ENCODE results near the gene USH2A. TPM values are rescaled to one million over a fixed set of nuclear protein-coding genes. Genes with fewer than 3 reads are reported as not detected.
A peak's percentile ranks its signal among the peaks of the same experiment; 100 is the strongest.

USH2A gene
- polyA plus RNA-seq, 2 of the 4 experiments (the other 2 are of a cell fraction): not detected

DNA sequence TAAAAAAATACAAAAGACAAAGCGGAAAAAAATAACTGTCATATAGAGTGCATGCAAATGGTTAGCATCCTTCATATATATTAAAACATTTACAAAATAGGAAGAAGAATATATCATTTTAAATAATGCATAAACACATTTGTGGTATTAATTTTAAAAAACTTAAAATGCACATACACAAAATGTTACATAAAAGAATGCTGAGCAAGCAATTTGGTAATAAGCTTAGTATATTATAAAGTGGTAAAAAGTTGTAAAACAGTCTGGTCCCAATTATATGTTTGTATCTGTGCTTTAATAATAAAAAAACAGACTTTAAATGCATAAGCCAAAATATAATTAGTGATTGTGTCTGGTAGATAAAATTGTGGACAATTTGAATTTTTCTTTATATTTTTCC, 394.6 kb downstream of the USH2A start:
- DNase-seq (ENCODE audit: low read depth in 1 of 2, low spot score in 1 of 2): no peak
- no peak overlapping the region for H3K4me2 ChIP-seq
- WGBS (ENCODE audit: missing lambda C conversion rate): 85% methylated on average over 1 of the region's 1 CpG
- no peak overlapping the region for H3K4me3 ChIP-seq
- ChIA-PET CTCF (no interaction called here), POLR2A (no interaction called here)
- no peak for ATAC-seq
- FAIRE-seq: no peak
- H3K27ac ChIP-seq: no peak overlapping the region
- TF ChIP-seq RFX5 (IDR thresholded peaks at IDR 0.05) (no peak), MAFK (IDR thresholded peaks at IDR 0.05; ENCODE audit: partially characterized antibody) (peak; percentile 91)
- no peaks in the 10 kb centered on the region for H3K9me3 ChIP-seq
- H3K4me1 ChIP-seq: no peaks in the 10 kb centered on the region

DNA sequence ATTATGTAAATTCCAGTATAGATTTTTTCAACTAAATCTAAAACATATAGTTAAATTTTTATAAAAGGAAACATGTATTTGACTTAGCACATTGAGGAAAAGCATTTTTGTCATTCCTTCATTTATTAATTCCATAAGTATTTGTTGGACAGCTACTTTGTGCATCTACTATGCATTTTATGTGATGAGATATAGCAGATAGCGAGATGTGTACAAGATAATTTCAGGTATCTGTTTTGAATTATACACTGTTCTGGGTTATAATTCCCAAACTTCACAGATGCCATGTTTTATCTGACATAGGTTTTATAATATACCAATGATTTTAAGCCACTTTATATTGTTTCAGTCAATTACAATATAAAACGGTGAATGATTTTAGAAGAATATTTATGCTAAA, 398.7 kb downstream of the USH2A start:
- DNase-seq (ENCODE audit: low read depth in 1 of 2, low spot score in 1 of 2) (no peak), FAIRE-seq (no peak), ATAC-seq (no peak)
- WGBS (ENCODE audit: missing lambda C conversion rate): 4% methylated on average over 2 of the region's 2 CpGs
- H3K4me2 ChIP-seq: no peak overlapping the region
- no peak overlapping the region for H3K27ac ChIP-seq
- H3K4me3 ChIP-seq: no peak overlapping the region
- no peaks in the 10 kb centered on the region for H3K9me3 ChIP-seq
- CTCF ChIA-PET: no interaction called here
- POLR2A ChIA-PET: interaction anchor here (0.6 kb wide), 1 partner anchor 30 kb away, joined by 3 read pairs; no protein-coding TSS in a partner anchor
- no peaks in the 10 kb centered on the region for H3K4me1 ChIP-seq
- TF ChIP-seq SMC3 (IDR thresholded peaks at IDR 0.05): no peak
- TF ChIP-seq CBX8 (IDR thresholded peaks at IDR 0.05): no peak

DNA sequence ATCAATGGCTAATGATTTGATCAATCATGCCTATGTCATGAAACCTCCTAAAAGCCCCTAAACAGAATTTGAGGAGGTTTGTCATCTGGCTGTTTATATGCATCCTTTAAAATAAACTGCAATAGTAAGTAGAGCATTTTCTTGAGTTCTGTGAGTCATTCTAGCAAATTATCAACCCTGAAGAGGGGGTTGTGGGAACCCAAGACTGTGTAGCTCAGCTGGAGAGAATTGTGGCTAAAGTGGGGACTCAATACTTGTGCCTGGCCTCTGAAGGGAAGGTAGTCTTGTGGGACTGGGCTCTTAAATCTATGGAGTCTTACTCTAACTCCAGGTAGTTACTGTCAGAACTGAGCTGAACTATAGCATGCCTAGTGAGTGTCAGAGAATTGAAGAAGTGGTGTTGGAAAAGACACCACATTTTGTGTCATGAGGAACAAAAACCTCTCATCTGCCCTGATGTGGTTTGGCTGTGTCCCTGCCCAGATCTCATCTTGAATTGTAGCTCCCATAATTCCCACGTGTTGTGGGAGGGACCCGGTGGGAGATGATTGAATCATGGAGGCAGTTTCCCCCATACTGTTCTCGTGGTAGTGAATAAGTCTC, 402.4 kb downstream of the USH2A start:
- no peak for DNase-seq (ENCODE audit: low read depth in 1 of 2, low spot score in 1 of 2)
- no peak overlapping the region for H3K4me2 ChIP-seq
- 0% methylated on average over 3 of the region's 3 CpGs for WGBS (ENCODE audit: missing lambda C conversion rate)
- no peak overlapping the region for H3K4me3 ChIP-seq
- no peak for ATAC-seq
- H3K9me3 ChIP-seq: no peaks in the 10 kb centered on the region
- TF ChIP-seq, protein P1, sequence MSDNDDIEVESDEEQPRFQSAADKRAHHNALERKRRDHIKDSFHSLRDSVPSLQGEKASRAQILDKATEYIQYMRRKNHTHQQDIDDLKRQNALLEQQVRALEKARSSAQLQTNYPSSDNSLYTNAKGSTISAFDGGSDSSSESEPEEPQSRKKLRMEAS (IDR thresholded peaks at IDR 0.05): no peak
- TF ChIP-seq SREBF2 (IDR thresholded peaks at IDR 0.05): no peak
- TF ChIP-seq MAFK (IDR thresholded peaks at IDR 0.05; ENCODE audit: partially characterized antibody): no peak
- no peak for TF ChIP-seq RARB (CRISPR knock-in tag; IDR thresholded peaks at IDR 0.05)
- no peak for TF ChIP-seq RNF2 (IDR thresholded peaks at IDR 0.05; ENCODE audit: borderline replicate concordance, low read depth)
- TF ChIP-seq FOXS1 (CRISPR knock-in tag; IDR thresholded peaks at IDR 0.05): no peak
- POLR2A ChIA-PET: no interaction called here
- H3K4me1 ChIP-seq: no peaks in the 10 kb centered on the region
- H3K27ac ChIP-seq: no peak overlapping the region
- CTCF ChIA-PET: no interaction called here
- FAIRE-seq: no peak

DNA sequence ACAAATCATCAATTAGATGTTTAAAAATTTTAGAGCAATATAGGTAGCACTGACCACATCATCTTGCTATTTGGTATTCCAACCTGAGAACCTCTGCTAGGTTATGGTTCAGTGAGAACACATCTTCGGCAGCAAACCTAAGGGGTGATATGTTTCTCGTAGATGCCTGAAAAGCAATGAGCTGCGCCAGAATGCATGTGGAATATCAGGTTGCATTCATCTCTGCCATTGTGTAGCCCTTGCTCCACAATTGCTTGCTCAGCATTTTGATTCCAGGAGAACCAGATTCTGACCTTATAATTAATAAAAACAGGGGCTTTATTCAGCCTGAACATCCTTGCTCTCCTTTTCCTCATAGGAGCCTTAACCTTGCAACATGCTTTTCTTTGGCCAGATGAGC, 408.1 kb downstream of the USH2A start:
- FAIRE-seq (no peak), ATAC-seq (no peak), DNase-seq (ENCODE audit: low read depth in 1 of 2, low spot score in 1 of 2) (no peak)
- POLR2A ChIA-PET: no interaction called here
- 40% methylated on average over 3 of the region's 3 CpGs for WGBS (ENCODE audit: missing lambda C conversion rate)
- Histone ChIP-seq H3K4me2 (no peak overlapping the region), H3K4me1 (no peaks in the 10 kb centered on the region), H3K4me3 (no peak overlapping the region), H3K9me3 (no peaks in the 10 kb centered on the region), H3K27ac (no peak overlapping the region)
- CTCF ChIA-PET: no interaction called here
- TF ChIP-seq MAFK (IDR thresholded peaks at IDR 0.05; ENCODE audit: partially characterized antibody): peak; percentile 77
- TF ChIP-seq RAD21 (conservative IDR thresholded peaks at IDR 0.05 in 1 of 2, IDR thresholded peaks at IDR 0.05 in 1 of 2): no peak

DNA sequence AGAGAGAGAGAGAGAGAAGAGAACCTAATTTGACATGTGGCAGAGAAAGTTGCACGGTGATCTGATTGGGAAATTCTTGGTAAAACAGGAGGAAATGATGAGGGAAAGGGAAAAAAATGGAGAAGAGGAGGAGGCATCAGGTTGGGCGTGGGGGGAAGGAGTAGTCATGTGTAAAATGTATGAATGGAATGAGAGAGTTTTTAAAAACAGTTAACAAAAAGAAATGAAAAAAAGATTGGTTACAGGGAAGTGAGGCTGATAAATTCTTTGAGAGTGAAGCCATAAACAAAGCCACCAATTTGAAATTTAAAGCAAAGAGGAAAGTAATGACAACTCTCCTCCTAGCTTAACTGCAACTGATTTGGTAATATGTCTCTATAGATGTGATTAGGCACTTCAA, 409.2 kb downstream of the USH2A start:
- WGBS (ENCODE audit: missing lambda C conversion rate): 2% methylated on average over 2 of the region's 2 CpGs
- no peak overlapping the region for H3K4me3 ChIP-seq
- DNase-seq (ENCODE audit: low read depth in 1 of 2, low spot score in 1 of 2) (no peak), ATAC-seq (no peak), FAIRE-seq (no peak)
- ChIA-PET POLR2A (no interaction called here), CTCF (no interaction called here)
- H3K27ac ChIP-seq: no peak overlapping the region
- no peak overlapping the region for H3K4me2 ChIP-seq
- H3K9me3 ChIP-seq: no peaks in the 10 kb centered on the region
- no peaks in the 10 kb centered on the region for H3K4me1 ChIP-seq
- TF ChIP-seq RCOR1 (IDR thresholded peaks at IDR 0.05; ENCODE audit: low read depth, low read length) (no peak), EHF (CRISPR knock-in tag; IDR thresholded peaks at IDR 0.05) (no peak), CHD4 (IDR thresholded peaks at IDR 0.05; ENCODE audit: borderline replicate concordance) (no peak), PHF8 (IDR thresholded peaks at IDR 0.05; ENCODE audit: borderline replicate concordance, low read depth) (no peak), HOXA7 (CRISPR knock-in tag; IDR thresholded peaks at IDR 0.05) (no peak), SREBF2 (IDR thresholded peaks at IDR 0.05) (no peak), JUNB (IDR thresholded peaks at IDR 0.05) (no peak), NR3C1 (IDR thresholded peaks at IDR 0.05) (no peak), SMC3 (IDR thresholded peaks at IDR 0.05) (no peak), NFE2L2 (conservative IDR thresholded peaks at IDR 0.05; ENCODE audit: low read length) (no peak), CBX8 (IDR thresholded peaks at IDR 0.05) (no peak)
- TF ChIP-seq, protein P2, sequence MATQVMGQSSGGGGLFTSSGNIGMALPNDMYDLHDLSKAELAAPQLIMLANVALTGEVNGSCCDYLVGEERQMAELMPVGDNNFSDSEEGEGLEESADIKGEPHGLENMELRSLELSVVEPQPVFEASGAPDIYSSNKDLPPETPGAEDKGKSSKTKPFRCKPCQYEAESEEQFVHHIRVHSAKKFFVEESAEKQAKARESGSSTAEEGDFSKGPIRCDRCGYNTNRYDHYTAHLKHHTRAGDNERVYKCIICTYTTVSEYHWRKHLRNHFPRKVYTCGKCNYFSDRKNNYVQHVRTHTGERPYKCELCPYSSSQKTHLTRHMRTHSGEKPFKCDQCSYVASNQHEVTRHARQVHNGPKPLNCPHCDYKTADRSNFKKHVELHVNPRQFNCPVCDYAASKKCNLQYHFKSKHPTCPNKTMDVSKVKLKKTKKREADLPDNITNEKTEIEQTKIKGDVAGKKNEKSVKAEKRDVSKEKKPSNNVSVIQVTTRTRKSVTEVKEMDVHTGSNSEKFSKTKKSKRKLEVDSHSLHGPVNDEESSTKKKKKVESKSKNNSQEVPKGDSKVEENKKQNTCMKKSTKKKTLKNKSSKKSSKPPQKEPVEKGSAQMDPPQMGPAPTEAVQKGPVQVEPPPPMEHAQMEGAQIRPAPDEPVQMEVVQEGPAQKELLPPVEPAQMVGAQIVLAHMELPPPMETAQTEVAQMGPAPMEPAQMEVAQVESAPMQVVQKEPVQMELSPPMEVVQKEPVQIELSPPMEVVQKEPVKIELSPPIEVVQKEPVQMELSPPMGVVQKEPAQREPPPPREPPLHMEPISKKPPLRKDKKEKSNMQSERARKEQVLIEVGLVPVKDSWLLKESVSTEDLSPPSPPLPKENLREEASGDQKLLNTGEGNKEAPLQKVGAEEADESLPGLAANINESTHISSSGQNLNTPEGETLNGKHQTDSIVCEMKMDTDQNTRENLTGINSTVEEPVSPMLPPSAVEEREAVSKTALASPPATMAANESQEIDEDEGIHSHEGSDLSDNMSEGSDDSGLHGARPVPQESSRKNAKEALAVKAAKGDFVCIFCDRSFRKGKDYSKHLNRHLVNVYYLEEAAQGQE (IDR thresholded peaks at IDR 0.05): no peak
- TF ChIP-seq, protein P3, sequence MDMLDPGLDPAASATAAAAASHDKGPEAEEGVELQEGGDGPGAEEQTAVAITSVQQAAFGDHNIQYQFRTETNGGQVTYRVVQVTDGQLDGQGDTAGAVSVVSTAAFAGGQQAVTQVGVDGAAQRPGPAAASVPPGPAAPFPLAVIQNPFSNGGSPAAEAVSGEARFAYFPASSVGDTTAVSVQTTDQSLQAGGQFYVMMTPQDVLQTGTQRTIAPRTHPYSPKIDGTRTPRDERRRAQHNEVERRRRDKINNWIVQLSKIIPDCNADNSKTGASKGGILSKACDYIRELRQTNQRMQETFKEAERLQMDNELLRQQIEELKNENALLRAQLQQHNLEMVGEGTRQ (IDR thresholded peaks at IDR 0.05): no peak
- TF ChIP-seq, protein P4, sequence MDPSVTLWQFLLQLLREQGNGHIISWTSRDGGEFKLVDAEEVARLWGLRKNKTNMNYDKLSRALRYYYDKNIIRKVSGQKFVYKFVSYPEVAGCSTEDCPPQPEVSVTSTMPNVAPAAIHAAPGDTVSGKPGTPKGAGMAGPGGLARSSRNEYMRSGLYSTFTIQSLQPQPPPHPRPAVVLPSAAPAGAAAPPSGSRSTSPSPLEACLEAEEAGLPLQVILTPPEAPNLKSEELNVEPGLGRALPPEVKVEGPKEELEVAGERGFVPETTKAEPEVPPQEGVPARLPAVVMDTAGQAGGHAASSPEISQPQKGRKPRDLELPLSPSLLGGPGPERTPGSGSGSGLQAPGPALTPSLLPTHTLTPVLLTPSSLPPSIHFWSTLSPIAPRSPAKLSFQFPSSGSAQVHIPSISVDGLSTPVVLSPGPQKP (IDR thresholded peaks at IDR 0.05; ENCODE audit: low read depth, low read length): no peak
